GM18951 (cell line): Measurements from ENCODE around the gene TUNAR.

Experiments used
- POLR2A ChIP-seq: IDR thresholded peaks from 4 replicates; pipeline ENCODE4 v1.6.1; 2011; ENCODE audit warnings: mild to moderate bottlenecking; ENCODE audit not compliant: insufficient read length, insufficient read depth; ENCODE audit errors: extremely low read depth
- in situ Hi-C: fragments of 300-500 bp; cut with MboI; formaldehyde crosslinking; loops from one replicate; pipeline ENCODE4 v1.12.0; 2022; ENCODE audit warnings: low sequenced_read_pairs, mixed read lengths, inconsistent platforms; ENCODE audit not compliant: unreplicated experiment

TUNAR gene

DNA sequence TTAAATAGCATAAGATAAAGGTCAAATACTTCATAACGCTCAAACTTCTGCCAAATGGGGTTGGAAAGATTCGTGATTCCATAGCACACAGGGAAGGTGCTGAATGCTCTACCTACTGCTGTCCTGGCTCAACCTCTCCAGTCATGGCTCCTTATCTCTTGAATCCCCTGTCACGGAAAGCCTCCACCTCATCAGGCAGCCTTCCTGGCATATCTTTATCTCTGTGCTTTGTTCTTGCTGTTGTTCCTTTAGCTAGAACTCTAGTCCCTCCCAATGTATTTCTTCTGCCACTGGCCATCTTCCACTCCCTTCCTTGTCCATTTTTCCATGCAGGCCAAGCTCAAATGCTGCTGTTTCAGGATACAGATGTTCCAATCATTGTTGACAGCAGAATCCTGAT is 26.9 kb upstream of the TUNAR start:
- in situ Hi-C loops, result no loop called here
- no peak for TF ChIP-seq POLR2A

DNA sequence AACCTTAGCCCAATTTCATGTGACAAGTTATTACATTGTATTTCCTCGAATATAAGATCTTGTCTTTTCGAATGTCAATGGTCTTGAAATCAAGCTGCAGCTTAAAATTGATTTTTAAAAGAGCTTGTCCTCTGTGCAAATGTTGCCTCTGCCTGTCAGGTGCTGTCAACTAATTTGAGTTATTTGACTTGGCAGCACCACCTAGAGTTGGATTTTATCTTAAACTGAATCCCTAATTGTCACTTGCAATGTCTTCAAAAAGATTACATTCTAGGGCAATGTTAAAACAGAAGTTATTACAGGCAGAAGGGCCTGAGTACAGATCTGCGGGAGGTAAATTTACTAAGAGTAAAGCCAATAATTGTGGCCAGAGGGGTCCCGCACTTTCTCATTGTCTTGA is 26.2 kb upstream of the TUNAR start:
- TF ChIP-seq POLR2A, result no peak
- in situ Hi-C loops, result no loop called here

DNA sequence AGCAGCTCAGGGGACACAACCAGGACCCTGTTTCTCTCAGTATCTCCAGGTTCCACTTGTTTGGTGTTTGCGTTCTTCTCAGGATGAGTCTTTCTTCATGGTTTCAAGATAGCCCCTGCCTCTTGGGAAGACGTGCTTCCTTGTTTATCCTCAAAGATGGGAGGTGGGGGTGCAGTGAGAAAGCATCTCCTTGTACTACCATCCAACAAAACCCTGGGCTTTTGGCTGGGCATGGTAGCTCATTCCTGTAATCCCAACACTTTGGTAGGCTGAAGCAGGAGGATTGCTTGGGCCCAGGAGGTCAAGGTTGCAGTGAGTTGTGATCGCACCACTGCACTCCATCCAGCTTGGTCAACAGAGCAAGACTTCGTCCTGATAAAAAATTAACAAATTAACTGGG is 21.0 kb upstream of the TUNAR start:
- in situ Hi-C loops, result no loop called here

DNA sequence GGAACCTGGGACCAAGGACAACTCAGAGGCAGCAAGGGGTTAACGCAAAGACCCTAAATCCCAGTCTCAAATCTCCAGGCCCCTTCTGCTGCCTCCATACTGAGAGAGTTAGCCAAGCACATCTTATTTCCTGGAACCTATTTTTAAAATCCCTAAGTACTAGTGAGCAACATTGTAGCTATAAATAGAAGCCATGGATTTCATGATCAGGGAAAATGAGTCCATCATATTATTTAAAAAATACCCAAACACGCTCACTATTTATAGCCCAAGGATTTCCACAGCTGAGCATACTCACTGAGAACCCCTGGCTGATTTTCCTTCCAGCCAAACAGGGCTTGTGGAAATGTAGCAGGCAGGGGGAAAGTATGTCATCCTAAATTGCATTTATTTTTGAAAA is 19.4 kb upstream of the TUNAR start:
- no peak for TF ChIP-seq POLR2A
- in situ Hi-C loops, result no loop called here

More for the DNA sequence above, 21.0 kb upstream of the TUNAR start:
- no peak for TF ChIP-seq POLR2A

DNA sequence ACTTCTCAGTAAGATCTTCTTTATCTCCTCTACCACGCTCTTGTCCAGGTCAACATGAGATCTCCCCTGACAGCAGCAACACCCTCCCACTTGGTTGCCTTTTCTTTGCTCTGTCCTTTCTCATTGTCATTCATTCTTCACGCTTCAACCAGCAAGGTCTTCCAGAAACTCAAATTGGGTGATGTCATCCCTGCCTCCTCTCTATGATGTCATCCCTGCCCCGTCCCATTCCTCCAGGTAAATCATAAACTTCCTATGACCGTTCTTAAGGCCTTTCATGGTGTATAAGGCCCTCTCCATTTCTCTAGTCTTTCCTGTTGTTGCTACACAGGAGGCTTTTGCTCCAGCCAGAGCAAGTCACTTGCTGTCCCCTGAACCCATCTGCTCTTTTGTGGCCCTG is 17.7 kb upstream of the TUNAR start:
- no peak for TF ChIP-seq POLR2A
- in situ Hi-C loops, result no loop called here

DNA sequence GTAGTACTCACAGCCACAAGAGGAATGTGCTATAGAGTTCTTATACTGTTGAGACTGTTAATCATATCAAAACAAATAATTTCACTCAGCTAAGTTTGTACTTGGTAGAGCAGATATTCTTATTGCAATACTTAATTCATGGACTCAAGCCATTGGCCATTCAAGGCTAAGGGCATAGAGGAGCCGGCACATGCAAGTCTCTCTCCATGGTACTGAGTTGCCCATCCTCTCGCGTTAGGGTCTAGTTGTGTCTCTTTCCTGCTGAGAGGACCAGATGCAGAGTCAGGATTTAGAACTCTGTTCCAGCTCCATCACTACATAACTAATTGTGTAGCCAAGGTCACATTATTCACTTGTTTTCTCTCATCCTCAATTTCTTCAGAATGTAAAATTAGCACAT is 14.4 kb upstream of the TUNAR start:
- no peak for TF ChIP-seq POLR2A
- in situ Hi-C loops, result no loop called here

DNA sequence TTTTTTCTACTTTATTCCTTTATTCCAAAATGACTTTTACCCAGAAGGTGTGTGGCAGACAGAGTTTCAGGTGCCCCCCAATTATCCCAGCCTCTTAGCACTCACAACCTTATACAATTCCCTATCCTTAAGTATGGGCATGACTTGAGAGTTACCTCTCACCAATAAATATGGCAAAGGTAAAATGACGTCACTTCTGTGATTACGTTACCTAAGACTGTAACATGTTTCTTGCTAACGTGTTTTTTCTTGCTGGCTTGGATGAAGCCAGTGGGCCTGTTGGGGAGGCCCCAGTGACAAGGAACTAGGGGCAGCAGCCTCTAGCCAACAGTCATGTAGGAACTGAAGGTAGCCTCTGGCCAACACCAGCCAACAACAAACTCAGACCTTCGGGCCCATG is 13.3 kb upstream of the TUNAR start:
- TF ChIP-seq POLR2A, result no peak
- in situ Hi-C loops, result no loop called here

DNA sequence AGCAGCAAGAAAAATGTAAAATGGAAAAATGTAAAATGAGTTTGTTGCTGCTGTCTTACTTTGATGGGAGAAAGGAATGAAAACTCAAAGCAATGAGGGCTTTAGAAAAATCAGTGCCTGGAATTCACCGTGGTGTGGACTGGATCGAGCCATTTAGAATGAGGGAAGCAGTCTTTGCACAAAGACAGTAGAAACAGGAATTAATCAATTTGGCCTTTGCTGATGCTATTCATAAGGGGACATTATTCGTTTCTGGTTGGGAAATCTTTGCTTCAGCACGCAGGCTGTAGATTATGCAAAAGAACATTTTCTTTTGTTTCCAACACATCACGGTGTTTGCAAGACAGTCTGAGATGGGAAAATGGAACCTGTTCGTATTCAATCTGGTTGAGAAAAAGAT is 6.9 kb upstream of the TUNAR start:
- no peak for TF ChIP-seq POLR2A
- in situ Hi-C loops, result no loop called here

DNA sequence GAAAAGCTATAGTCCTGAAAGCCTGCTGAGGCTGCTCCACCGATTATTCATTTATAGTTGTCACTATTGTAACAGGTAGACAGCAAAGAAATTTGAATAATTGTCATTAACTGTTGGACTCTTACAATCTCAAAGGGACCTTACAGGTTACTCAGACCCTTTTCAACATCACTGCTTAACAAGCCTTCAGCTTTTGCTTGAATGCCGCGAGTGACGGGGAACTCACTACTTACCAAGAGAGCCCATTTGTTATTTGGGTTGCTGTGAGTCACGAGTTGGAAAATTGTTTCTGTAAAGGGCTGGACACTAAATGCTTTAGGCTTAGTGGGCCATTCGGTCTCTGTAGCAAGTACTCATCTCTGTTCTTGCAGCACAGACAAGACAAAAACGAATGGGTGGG is 5.9 kb upstream of the TUNAR start:
- in situ Hi-C loops, result no loop called here
- no peak for TF ChIP-seq POLR2A

DNA sequence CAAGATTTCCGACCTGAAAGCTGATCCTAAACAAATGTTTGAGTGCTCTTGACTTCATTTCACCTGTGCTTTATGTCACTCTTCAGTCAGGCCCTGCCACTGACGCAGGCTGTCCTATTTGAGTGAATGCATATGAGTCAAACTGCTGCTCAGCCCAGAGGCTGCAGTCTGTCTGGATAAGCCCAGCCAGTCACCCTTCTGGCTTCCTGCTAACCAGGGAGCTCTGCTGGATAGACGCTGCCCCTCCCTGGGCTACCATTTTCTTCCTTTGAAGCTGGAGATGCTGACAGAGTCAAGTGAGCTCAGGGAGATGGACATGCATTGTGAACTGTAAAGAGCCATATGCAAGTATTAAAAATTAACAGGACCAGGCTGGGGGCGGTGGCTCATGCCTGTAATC is 5.1 kb upstream of the TUNAR start:
- in situ Hi-C loops, result no loop called here

DNA sequence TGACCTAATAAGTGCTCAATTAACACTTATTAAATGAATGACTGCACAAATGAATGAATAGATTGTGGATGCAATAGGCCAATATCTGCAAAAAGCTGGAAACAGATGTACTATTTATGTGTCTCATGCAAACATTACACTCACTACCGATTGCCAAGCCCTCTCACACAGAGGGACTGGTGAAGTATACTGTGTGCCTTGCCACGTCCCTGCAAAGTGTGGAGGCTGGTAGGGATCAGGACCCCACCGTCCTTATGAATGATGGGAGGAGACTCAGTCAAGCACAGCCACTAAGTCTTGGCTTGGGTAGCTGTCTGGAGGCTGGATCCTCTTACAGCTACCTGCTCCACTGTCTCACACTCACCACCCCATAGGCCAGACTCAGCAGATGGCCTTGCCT is 3.9 kb upstream of the TUNAR start:
- no peak for TF ChIP-seq POLR2A

More for the DNA sequence above, 5.1 kb upstream of the TUNAR start:
- TF ChIP-seq POLR2A, result no peak

DNA sequence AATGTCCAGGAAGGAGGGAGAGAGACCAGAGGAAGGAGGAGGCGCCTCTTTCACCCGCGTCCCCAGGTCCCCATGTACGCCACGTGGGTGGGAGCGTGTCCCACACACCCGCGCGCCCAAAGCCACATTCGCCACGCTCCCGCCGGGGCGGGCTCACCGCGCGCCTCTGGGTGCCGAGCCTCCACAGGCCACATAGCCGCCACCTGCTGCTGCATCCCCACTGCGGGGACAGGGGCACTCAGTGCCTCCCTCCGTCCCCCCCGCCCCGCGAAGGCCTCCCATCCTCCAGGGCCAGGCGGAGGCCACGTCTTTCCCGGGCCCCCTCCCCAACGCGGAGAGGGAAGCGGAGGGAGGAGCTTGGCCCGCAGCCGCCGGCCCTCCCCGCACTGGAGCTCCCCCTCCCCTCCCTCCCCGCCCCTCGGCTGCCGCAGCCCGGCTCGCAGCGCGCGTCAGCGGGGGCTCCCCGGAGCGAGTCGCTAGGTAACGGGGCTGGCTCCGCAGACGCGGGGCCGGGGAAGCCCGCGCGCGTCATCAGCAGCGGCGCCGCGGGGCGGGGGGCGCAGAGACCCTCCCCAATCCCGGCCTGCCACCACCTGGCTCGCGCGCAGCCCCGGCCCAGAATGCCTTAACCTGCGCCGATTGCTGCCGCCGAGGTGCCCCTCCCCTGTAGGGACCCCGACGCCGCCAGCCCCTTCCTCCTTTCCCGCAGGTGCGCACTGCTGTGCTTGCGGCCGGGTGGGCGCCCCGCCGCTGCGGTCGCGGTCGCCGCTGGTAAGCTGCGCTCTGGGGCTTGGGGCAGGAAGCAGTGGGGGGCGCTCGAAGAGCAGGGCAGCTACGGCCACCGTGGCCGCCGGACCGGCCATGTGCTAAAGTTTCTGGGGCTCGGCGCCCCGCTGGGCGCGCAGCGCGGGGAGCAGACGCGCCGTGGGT is 536 bp upstream of the TUNAR start:
- TF ChIP-seq POLR2A, result no peak
- in situ Hi-C loops, result no loop called here

More for the DNA sequence above, 3.9 kb upstream of the TUNAR start:
- in situ Hi-C loops, result no loop called here

DNA sequence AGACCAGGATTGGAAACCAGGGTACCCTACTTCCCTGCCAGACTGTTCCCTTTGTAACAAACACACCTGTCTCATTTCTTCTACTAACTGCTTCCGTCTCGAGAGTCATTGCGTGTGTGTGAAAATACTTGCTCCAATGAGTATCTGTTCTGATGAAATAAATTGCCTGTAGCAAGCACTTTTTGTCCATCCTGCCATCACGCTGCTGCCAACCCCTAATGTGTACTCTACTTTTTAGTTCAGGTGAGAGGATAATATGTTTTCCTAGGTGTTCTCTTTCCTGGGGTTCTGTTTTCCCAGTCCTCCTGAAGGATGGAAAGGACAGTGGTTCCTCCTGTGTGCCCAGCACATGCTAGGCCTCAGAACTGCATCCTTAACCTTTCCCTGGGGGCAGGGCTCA is 1.0 kb downstream of the TUNAR start:
- in situ Hi-C loops, result no loop called here
- no peak for TF ChIP-seq POLR2A

DNA sequence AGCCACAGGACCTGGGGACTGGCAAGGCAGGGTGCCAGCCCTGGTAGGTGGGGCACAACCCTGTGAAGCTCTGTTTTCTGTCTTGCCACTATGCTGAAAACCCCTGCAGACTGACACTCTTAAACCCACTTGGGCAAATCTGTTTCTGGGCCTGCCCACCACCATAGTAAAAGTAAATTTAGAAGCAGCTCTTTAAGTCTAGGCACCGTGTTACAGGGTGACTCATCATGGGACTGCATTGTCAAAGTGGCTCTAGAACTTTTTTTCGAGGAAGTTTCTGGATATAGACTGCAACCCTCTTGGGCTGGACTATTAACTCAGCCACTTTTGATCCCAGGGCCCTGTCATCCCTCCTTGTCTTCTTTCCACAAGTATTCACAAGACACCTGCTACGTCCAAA is 7.7 kb downstream of the TUNAR start:
- no peak for TF ChIP-seq POLR2A
- in situ Hi-C loops, result no loop called here
